ENCODE data around the gene PRXL2B.

The PRXL2B gene

GRCh38 chr1:2640626-2641025 lies 54.0 kb downstream of the PRXL2B start:
- FAIRE-seq (no peak), DNase-seq (ENCODE audit: insufficient read length) (no peak)
- no peak for TF ChIP-seq POLR2AphosphoS5 (IDR thresholded peaks at IDR 0.05; ENCODE audit: low read depth, low read length)
- no peak for TF ChIP-seq TAF1 (IDR thresholded peaks at IDR 0.05; ENCODE audit: borderline replicate concordance, low read depth, low read length)
- TF ChIP-seq POLR2A (IDR thresholded peaks at IDR 0.05; ENCODE audit: low read depth, low read length): no peak
